Body of pancreas (tissue), 4 donors: ENCODE measurements around the gene LCP1.

Experiments
- CTCF ChIP-seq, 7 experiments: fragments of 450-650 bp in 4 of 7; fragments of 200-600 bp in 3 of 7; sonication (generic) in 3 of 7; IDR thresholded peaks; one replicate each; pipeline ENCODE4 v1.5.1; 2016 to 2019; ENCODE audit warnings: antibody characterized with exemption in 7 of 7
- POLR2A ChIP-seq, 3 donors: fragments of 450-650 bp; IDR thresholded peaks; one replicate each; pipeline ENCODE4 v1.6.1; 2016; ENCODE audit warnings: antibody characterized with exemption in 3 of 3, mild to moderate bottlenecking in 2 of 3

GRCh38 chr13:46124967-46125933 lies 56.7 kb downstream of the LCP1 start:
- no peak for TF ChIP-seq CTCF (IDR thresholded peaks at IDR 0.05)
- TF ChIP-seq POLR2A (IDR thresholded peaks at IDR 0.05) = no peak
